ENCODE results near the gene PREPL. TPM values are rescaled to one million over a fixed set of nuclear protein-coding genes. Genes with fewer than 3 reads are reported as not detected.

Gene PREPL
- total and polyA plus RNA-seq, 2 of the 4 experiments (the other 2 are of a cell fraction), result 27.6 to 39.6 TPM

DNA sequence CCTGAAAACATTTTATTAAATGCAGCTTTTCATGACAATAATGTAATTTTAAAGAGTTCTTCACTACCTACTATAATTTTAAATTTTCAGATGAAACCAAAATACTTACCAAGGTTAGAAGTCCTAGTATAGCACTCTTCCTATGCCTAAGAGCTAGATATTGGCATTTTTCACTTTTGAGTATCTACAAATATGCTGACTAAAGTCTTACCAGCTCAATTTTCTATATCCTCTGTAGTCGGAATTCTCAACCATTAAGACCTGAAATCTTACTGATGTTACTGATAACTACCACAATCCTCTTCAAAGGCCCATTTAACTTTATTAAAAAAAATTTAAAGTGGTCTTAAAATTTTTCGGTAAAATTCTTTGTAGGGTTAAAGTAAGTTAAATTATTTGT is 32.0 kb downstream of the PREPL start:
- ChIA-PET CTCF (no interaction called here), POLR2A (ENCODE audit: unreplicated experiment) (no interaction called here)
- H3K4me3 ChIP-seq (ENCODE audit: insufficient read depth, low read depth, low read length), result no peak overlapping the region
- ATAC-seq (ENCODE audit: low read depth) (no peak), DNase-seq (no peak)
- no peaks in the 10 kb centered on the region for H3K27me3 ChIP-seq (ENCODE audit: control insufficient read depth, insufficient read depth, low read length)
- H3K79me1 ChIP-seq (ENCODE audit: low read depth in 1 of 2, low read length in 2 of 2), result no peaks in the 10 kb centered on the region; a peak in 2 of 4 replicates
- TF ChIP-seq SMC3 (IDR thresholded peaks at IDR 0.05; ENCODE audit: low read depth, low read length) (no peak), MAFK (IDR thresholded peaks at IDR 0.05; ENCODE audit: low read depth, low read length) (0 out of 2 replicates have a peak, but pooled peaks have one; percentile 22), BHLHE40 (IDR thresholded peaks at IDR 0.05; ENCODE audit: low read depth, low read length) (no peak)
- peaks cover 14% of the 10 kb centered on the region for H3K4me1 ChIP-seq (ENCODE audit: control insufficient read depth, insufficient read depth, low read length)
- in situ Hi-C loops (cut with MboI; ENCODE audit: low sequenced_read_pairs) (no loop called here), intact Hi-C loops (cut with micrococcal nuclease) (no loop called here), dilution Hi-C loops (cut with HindIII; ENCODE audit: low sequenced_read_pairs, unreplicated experiment) (no loop called here)
- H3K23ac ChIP-seq (ENCODE audit: low read depth, low read length), result no peak overlapping the region
- H2AFZ ChIP-seq (replicated peaks; ENCODE audit: low read length, poor library complexity), result no peak overlapping the region
- H3K14ac ChIP-seq (replicated peaks; ENCODE audit: low read depth, low read length), result no peak overlapping the region
- 100% methylated on average over 1 of the region's 2 CpGs; no CpG with 5 or more reads in 1 of the 2 experiments for WGBS, 2 experiments (ENCODE audit: extremely low coverage in 2 of 2, insufficient read length in 1 of 2)
- H2BK5ac ChIP-seq (ENCODE audit: low read depth, low read length, poor library complexity, severe bottlenecking), result no peak overlapping the region
- H3K27ac ChIP-seq (ENCODE audit: insufficient read depth, low read length), result no peak overlapping the region
- H4K91ac ChIP-seq (ENCODE audit: insufficient read depth, low read depth, low read length), result no peak overlapping the region
- peaks cover 3% of the 10 kb centered on the region; the same call in 1 of the 2 replicates for H4K20me1 ChIP-seq (ENCODE audit: insufficient read depth, low read length)
- H3K56ac ChIP-seq (ENCODE audit: extremely low read depth, insufficient read depth, low read length), result no peak overlapping the region
- H2BK120ac ChIP-seq (ENCODE audit: low read depth, low read length), result no peak overlapping the region
- no peak overlapping the region for H3K4me2 ChIP-seq (ENCODE audit: low read depth, low read length)
- no peak overlapping the region for H4K5ac ChIP-seq (ENCODE audit: low read depth, low read length)
- no peak overlapping the region for H4K8ac ChIP-seq (ENCODE audit: low read depth in 2 of 2, low read length in 2 of 2)
- no peak overlapping the region for H3K18ac ChIP-seq (ENCODE audit: low read depth, low read length)
- peaks cover 20% of the 10 kb centered on the region for H3K36me3 ChIP-seq (ENCODE audit: control insufficient read depth, insufficient read depth, low read length)
- H3K9me1 ChIP-seq (ENCODE audit: insufficient read depth, low read length), result no peaks in the 10 kb centered on the region
- BruUV-seq (replicated peaks), result no TSS peak
- no peak overlapping the region for H3K9ac ChIP-seq (ENCODE audit: low read depth, low read length)
- H2AK5ac ChIP-seq (ENCODE audit: low read depth, low read length), result no peak overlapping the region
- H3K4ac ChIP-seq (ENCODE audit: low read depth, low read length), result no peak overlapping the region
- H2BK20ac ChIP-seq (ENCODE audit: low read depth, low read length), result no peak overlapping the region
- H3K9me3 ChIP-seq (ENCODE audit: control insufficient read depth, insufficient read depth, low read length), result no peaks in the 10 kb centered on the region
- no peak overlapping the region for H2AK9ac ChIP-seq (replicated peaks; ENCODE audit: low read depth, low read length, poor library complexity)
- H2BK15ac ChIP-seq (ENCODE audit: low read depth, low read length), result no peak overlapping the region

Measured in IMR-90 (cell line).